ENCODE results near the gene SKAP1. TPM values are rescaled to one million over a fixed set of nuclear protein-coding genes. Genes with fewer than 3 reads are reported as not detected.

Gene SKAP1
- total RNA-seq, 4 donors from 2014 or later = 0.93 to 1.9 (median 1.1) TPM; not detected in 1

DNA sequence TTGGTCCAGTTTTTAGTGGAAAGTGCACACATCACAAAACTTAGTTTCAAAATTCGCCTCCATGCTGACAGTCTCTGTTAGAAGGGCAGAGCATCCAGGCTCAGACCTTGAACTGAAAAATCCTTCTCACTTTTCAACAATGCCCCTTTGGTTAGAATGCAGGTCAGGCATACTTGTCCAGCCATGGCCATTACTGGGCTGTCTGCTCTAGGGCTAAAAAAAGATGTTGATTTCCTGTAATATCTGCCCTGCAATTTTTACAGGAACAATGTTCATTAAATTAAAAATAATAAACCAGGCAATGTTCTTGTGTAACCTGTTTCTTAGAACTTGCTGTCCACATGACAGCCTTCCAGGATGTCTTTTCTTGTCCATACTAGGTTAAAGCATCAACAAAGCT is 200.1 kb downstream of the SKAP1 start:
- ATAC-seq (ENCODE audit: low FRiP score) (no peak), DNase-seq (ENCODE audit: low spot score) (no peak)
- TF ChIP-seq, protein P1, sequence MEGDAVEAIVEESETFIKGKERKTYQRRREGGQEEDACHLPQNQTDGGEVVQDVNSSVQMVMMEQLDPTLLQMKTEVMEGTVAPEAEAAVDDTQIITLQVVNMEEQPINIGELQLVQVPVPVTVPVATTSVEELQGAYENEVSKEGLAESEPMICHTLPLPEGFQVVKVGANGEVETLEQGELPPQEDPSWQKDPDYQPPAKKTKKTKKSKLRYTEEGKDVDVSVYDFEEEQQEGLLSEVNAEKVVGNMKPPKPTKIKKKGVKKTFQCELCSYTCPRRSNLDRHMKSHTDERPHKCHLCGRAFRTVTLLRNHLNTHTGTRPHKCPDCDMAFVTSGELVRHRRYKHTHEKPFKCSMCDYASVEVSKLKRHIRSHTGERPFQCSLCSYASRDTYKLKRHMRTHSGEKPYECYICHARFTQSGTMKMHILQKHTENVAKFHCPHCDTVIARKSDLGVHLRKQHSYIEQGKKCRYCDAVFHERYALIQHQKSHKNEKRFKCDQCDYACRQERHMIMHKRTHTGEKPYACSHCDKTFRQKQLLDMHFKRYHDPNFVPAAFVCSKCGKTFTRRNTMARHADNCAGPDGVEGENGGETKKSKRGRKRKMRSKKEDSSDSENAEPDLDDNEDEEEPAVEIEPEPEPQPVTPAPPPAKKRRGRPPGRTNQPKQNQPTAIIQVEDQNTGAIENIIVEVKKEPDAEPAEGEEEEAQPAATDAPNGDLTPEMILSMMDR (IDR thresholded peaks at IDR 0.05) = no peak

DNA sequence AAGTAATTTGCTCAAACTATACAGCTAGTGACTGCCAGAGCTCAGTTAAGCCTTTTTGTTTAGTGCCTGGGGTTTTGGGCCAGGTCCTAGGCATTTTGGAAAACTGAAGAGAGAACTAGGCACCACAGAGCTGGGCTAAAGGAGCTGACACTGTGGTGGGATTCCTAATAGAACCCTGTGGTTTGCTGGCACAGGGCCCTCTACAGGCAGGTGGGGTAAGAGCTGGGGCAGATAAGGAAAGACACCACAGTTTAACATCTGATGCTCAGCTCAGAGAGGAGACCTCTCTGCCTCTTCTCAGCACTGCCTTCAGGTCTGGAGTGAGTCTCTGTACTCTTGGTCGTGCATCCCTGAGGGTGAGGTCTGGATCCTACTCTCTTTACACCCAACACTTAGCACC is 201.3 kb downstream of the SKAP1 start:
- ATAC-seq (ENCODE audit: low FRiP score) (no peak), DNase-seq (ENCODE audit: low spot score) (no peak)
- TF ChIP-seq, protein P1 (IDR thresholded peaks at IDR 0.05) = no peak

DNA sequence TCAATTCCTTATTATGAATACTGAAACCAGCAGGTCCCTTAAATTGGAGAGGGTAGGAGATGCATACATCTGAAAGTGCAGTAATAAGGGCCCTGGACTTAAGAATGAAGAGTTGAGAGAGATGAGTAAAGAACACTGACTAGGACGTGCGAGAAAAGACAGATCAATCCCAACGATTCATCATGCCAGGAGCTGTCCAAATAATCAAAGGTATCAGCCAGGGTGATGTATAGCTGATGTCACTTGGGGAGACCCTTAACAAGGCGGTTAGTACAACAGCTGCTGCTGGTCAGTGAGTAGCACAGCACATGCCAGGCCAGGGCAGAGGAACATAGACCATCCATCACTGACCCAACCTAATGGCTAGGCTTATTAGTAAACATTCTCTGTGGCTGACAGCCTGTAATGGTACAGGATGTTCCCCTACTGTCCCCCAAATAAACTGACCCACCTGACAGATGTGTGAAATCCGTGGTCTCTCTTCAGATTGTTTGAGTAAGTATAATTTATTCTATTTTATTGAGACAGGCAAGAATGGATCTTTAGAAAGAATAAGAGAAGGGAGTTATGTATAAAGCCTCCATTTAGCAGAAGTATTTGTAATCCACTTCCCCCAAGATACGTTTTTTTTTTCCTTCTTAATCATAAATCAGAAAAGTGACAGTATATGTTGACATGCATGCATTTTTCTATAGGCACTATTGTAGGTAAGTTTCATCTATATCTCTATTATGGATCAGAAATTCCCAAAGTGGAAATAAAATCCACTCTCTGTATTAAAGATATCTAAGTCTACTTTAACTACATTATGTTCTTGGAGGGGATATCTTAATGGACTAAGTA is 204.1 kb downstream of the SKAP1 start:
- TF ChIP-seq, protein P1 (IDR thresholded peaks at IDR 0.05) = no peak
- ATAC-seq (ENCODE audit: low FRiP score) (no peak), DNase-seq (ENCODE audit: low spot score) (no peak)

DNA sequence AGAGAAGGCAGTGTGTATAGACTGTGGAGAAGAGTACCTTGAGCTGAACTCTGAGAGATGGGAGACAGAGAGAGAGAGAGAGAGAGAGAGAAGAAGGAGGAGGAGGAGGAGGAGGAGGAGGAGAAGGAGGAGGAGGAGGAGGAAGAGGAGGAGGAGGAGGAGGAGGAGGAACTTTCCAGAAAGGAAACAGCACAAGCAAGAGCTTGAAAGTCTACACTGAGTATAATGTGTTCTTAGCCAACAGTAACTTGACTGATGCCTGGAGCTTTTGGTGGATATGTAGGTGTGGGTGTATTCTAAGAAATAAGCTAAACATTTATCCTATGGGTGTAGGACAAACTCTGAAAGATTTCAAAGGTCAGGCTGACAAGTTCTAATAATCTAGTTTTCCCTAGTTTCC is 206.1 kb downstream of the SKAP1 start:
- ATAC-seq (ENCODE audit: low FRiP score) = no peak
- TF ChIP-seq, protein P1 (IDR thresholded peaks at IDR 0.05) = no peak
- no peak for DNase-seq (ENCODE audit: low spot score)

DNA sequence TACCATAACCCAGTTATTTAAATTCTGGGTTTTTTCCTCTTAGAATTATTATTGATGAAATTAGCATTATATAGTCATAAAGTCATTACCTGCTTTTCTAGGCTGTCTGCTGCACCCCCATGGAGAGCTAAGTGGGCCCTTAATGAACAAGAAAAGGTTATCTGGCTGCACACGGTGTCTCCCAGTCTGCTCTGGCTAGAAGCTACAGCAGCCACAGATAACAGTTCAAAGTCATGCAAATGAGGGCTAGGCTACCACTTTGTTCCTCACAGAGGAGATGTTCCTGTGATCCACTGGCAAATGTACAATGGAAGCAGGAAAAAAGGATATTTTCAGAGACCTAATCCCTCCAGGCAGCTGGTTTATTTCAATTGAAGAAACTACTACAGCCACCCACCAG is 210.4 kb downstream of the SKAP1 start:
- DNase-seq (ENCODE audit: low spot score) (no peak), ATAC-seq (ENCODE audit: low FRiP score) (no peak)
- TF ChIP-seq, protein P1 (IDR thresholded peaks at IDR 0.05) = no peak

DNA sequence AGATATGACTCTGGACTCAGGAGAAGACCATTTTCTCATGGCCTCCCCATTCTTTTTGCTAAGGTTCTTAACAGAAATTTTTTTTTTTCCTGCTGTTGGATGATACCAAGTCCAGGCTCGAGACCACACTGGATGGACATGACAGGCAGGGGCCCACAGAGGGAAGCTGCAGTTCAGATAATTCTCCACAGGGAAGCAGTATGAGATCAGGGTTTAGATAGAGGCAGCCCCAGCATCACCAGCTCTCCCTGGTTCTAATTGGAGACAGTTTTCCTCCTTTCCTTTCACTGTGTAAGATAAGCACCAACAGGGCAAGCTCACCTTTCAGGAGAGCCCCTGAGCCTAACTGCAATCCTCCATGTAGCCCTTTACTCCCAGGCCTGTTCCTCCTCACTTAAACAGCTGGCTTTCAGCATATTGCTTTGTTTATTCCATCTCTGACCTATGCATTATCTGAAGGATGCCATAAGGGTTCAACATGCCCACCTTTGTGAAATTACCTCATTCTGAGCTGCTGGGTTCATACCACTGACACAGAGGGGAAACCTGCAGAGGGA is 214.4 kb downstream of the SKAP1 start:
- TF ChIP-seq, protein P1 (IDR thresholded peaks at IDR 0.05) = no peak
- DNase-seq (ENCODE audit: low spot score) (no peak), ATAC-seq (ENCODE audit: low FRiP score) (no peak)

DNA sequence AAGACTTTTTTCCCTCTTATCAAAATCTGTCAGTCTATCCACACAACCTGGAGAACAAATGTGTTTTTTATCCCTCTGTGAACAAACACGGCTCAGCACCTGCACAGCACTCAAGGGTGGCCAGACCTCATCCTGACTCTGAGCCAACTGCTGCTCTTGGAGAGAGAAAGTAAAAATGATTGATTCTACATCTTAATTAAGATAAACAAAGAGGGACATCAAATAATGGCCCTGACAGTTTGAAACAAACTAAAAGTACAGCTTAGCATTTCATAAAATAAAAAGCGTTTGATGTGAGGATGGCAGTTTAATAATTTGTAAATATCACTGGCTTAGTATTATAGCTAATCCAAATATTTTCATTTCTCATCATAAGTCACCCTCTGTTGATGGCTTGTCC is 216.2 kb downstream of the SKAP1 start:
- ATAC-seq (ENCODE audit: low FRiP score) (no peak), DNase-seq (ENCODE audit: low spot score) (no peak)
- TF ChIP-seq, protein P1 (IDR thresholded peaks at IDR 0.05) = no peak

All from omental fat pad (tissue), 4 donors.